Type B pancreatic cell (in vitro differentiated cells): ENCODE results near the gene MANSC4. TPM values are rescaled to one million over a fixed set of nuclear protein-coding genes. Genes with fewer than 3 reads are reported as not detected.

Source experiments
- DNase-seq: peaks from one replicate; pipeline ENCODE4 v3.0.0; 2021; ENCODE audit warnings: mixed read lengths; ENCODE audit not compliant: unreplicated experiment; ENCODE audit errors: extremely low spot score
- H3K27ac Mint-ChIP-seq: 2 replicates; pipeline ENCODE4 v1.8.0; 2021; ENCODE audit warnings: mild to moderate bottlenecking, mixed read lengths
- H3K27me3 Mint-ChIP-seq: 2 replicates; pipeline ENCODE4 v1.8.0; 2021; ENCODE audit warnings: mixed read lengths
- H3K36me3 Mint-ChIP-seq: 2 replicates; pipeline ENCODE4 v1.8.0; 2021; ENCODE audit warnings: mixed read lengths
- H3K4me1 Mint-ChIP-seq: one replicate; pipeline ENCODE4 v1.8.0; 2021; ENCODE audit warnings: mixed read lengths; ENCODE audit not compliant: unreplicated experiment
- H3K4me3 Mint-ChIP-seq: 2 replicates; pipeline ENCODE4 v1.8.0; 2021; ENCODE audit warnings: mild to moderate bottlenecking, mixed read lengths
- H3K9me3 Mint-ChIP-seq: 2 replicates; pipeline ENCODE4 v1.8.0; 2021; ENCODE audit warnings: mixed read lengths
- total RNA-seq: library from RNA; stranded (reverse); gene quantifications from 2 replicates; pipeline ENCODE4 v1.2.1, GENCODE V29; 2021; ENCODE audit warnings: low replicate concordance
- TF ChIP-seq, protein P1 (sequence below): fragments of 200-600 bp; sonication (generic); conservative IDR thresholded peaks from 2 replicates; pipeline ENCODE4 v1.5.0; 2021; ENCODE audit warnings: antibody characterized with exemption, mild to moderate bottlenecking

Gene MANSC4
- total RNA-seq, 1 donor from 2014 or later: not detected

DNA sequence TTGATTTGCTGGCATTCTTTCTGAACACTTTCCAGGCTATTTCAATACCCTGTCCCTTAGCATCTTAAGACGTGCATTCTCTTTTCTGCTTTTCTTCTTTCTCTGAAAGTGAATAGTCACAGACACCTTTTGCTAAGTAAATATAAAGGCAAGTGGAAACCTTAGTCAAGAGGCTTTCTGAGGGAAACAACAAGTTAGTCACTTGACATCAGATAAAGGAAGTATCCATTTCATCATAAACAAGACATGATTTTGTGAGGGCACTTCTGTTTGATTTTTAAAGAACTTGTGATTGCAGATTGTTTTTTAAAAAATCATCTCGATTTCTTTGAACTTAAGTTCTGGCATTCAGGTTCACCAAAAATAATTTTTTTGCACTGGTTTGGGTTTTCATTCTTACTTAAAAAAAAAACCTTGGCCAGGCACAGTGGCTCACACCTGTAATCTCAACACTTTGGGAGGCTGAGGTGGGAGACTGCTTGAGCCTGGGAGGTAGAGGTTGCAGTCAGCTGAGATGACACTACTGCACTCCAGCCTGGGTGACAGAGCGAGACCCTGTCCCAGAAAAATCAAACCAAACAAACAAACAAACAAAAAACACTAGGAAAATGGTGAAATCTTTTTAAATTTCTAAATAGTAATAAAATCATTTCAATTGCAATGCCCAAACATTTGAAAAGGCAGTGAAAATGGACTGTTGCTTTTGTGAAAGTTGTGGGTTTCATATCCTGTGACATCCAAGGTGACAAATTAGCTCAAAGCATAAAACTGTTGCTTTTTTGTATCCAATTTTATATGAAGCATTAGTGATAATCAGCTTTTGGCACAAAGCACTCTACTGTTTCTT, 8.3 kb downstream of the MANSC4 start:
- H3K4me1 Mint-ChIP-seq: no peaks in the 10 kb centered on the region
- H3K27ac Mint-ChIP-seq: no peak overlapping the region
- DNase-seq: no peak
- no peaks in the 10 kb centered on the region for H3K27me3 Mint-ChIP-seq
- H3K36me3 Mint-ChIP-seq: peaks cover 3% of the 10 kb centered on the region
- no peaks in the 10 kb centered on the region for H3K9me3 Mint-ChIP-seq
- TF ChIP-seq, protein P1, sequence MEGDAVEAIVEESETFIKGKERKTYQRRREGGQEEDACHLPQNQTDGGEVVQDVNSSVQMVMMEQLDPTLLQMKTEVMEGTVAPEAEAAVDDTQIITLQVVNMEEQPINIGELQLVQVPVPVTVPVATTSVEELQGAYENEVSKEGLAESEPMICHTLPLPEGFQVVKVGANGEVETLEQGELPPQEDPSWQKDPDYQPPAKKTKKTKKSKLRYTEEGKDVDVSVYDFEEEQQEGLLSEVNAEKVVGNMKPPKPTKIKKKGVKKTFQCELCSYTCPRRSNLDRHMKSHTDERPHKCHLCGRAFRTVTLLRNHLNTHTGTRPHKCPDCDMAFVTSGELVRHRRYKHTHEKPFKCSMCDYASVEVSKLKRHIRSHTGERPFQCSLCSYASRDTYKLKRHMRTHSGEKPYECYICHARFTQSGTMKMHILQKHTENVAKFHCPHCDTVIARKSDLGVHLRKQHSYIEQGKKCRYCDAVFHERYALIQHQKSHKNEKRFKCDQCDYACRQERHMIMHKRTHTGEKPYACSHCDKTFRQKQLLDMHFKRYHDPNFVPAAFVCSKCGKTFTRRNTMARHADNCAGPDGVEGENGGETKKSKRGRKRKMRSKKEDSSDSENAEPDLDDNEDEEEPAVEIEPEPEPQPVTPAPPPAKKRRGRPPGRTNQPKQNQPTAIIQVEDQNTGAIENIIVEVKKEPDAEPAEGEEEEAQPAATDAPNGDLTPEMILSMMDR: no peak
- no peak overlapping the region for H3K4me3 Mint-ChIP-seq

GRCh38 chr12:27769142-27769673, 10.8 kb downstream of the MANSC4 start:
- no peaks in the 10 kb centered on the region for H3K27me3 Mint-ChIP-seq
- H3K9me3 Mint-ChIP-seq: no peaks in the 10 kb centered on the region
- no peak overlapping the region for H3K27ac Mint-ChIP-seq
- H3K4me3 Mint-ChIP-seq: no peak overlapping the region
- H3K36me3 Mint-ChIP-seq: peaks cover 3% of the 10 kb centered on the region
- TF ChIP-seq, protein P1: no peak
- no peaks in the 10 kb centered on the region for H3K4me1 Mint-ChIP-seq
- no peak for DNase-seq

GRCh38 chr12:27766587-27766986, 13.4 kb downstream of the MANSC4 start:
- TF ChIP-seq, protein P1: no peak
- Mint-ChIP-seq H3K27ac (no peak overlapping the region), H3K4me1 (no peaks in the 10 kb centered on the region), H3K36me3 (peaks cover 13% of the 10 kb centered on the region), H3K9me3 (no peaks in the 10 kb centered on the region), H3K27me3 (no peaks in the 10 kb centered on the region), H3K4me3 (no peak overlapping the region)
- no peak for DNase-seq

GRCh38 chr12:27762757-27763156, 17.3 kb downstream of the MANSC4 start:
- Mint-ChIP-seq H3K27me3 (no peaks in the 10 kb centered on the region), H3K9me3 (no peaks in the 10 kb centered on the region), H3K36me3 (peaks cover 16% of the 10 kb centered on the region), H3K27ac (no peak overlapping the region), H3K4me3 (no peak overlapping the region), H3K4me1 (no peaks in the 10 kb centered on the region)
- no peak for DNase-seq
- TF ChIP-seq, protein P1: no peak

DNA sequence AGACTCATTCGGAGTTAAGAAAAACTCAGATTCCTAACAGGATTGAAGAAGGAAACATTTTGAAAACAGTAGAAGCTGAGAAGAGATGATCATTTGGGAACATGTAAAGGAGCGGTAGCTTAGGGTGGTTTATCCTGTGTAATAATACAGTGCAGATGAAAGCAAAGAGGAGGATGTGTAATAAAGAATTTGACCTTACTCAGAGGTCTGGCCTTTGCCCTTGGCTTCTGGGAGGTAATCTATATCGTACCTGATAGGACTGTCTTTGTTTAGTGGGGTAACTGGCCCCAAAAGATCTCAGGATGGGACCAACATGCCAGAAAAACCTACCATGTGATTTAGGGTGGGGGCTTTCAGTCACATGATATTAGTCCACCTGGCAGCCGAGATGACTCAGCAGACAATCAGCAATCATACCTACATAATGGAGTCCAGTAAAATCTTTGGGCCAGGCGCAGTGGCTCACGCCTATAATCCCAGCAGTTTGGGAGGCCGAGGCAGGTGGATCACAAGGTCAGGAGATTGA, 23.3 kb downstream of the MANSC4 start:
- H3K4me3 Mint-ChIP-seq: no peak overlapping the region
- TF ChIP-seq, protein P1: no peak
- H3K9me3 Mint-ChIP-seq: no peaks in the 10 kb centered on the region
- no peak overlapping the region for H3K27ac Mint-ChIP-seq
- H3K36me3 Mint-ChIP-seq: peaks cover 28% of the 10 kb centered on the region
- no peaks in the 10 kb centered on the region for H3K4me1 Mint-ChIP-seq
- H3K27me3 Mint-ChIP-seq: no peaks in the 10 kb centered on the region
- no peak for DNase-seq
